ENCODE data around the gene HDLBP.

The HDLBP gene

DNA sequence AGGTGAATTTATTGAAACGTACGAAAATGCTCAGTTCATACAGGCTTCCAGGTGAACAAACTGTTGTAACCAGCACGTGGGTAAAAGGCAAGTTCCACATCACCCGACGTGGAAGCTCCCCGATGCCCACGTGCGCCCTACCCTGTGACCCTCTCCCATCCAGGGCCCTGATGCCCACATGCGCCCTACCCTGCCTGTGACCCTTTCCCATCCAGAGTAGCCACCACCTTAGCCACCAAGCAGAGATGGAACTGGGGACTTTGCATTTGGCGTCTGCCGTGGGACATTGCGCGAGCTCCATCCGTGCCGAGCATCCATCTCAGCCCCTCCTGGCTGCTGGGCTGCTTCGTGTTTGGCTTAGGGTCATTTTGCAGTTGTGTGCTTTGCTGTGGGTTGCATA lies 89.5 kb downstream of the HDLBP start:
- Histone ChIP-seq H3K9ac (ENCODE audit: low read length) (no peak overlapping the region), H4K12ac (ENCODE audit: low read depth, low read length) (no peak overlapping the region), H2AK5ac (ENCODE audit: low read length) (no peak overlapping the region), H3K14ac (ENCODE audit: low read length) (no peak overlapping the region), H2BK12ac (ENCODE audit: low read length) (no peak overlapping the region), H4K8ac (ENCODE audit: low read depth, low read length) (no peak overlapping the region), H3K4me1 (ENCODE audit: control insufficient read depth in 1 of 2, insufficient read depth in 2 of 2, low read length in 2 of 2) (peaks cover 0 to 4% of the 10 kb centered on the region in 2 experiments), H3K23ac (ENCODE audit: low read length) (no peak overlapping the region), H4K91ac (ENCODE audit: low read depth, low read length) (no peak overlapping the region), H3K79me2 (ENCODE audit: control insufficient read depth, insufficient read depth, low read length, poor library complexity) (no peaks in the 10 kb centered on the region), H3K79me1 (ENCODE audit: low read length) (no peaks in the 10 kb centered on the region), H3K18ac (ENCODE audit: low read length) (no peak overlapping the region), H3K9me3 (ENCODE audit: insufficient read depth, low read depth, low read length) (no peaks in the 10 kb centered on the region), H2BK120ac (ENCODE audit: insufficient read depth, low read length, poor library complexity) (no peak overlapping the region), H3K4me3 (ENCODE audit: low read depth, low read length) (no peak overlapping the region), H2BK5ac (ENCODE audit: low read depth, low read length, poor library complexity) (no peak overlapping the region), H3K27me3 (ENCODE audit: insufficient read depth, low read length) (no peaks in the 10 kb centered on the region), H3K27ac (ENCODE audit: low read depth, low read length) (no peak overlapping the region), H3K36me3 (ENCODE audit: control insufficient read depth in 1 of 2, insufficient read depth in 2 of 2, low read length in 2 of 2) (peaks cover 58 to 61% of the 10 kb centered on the region in 2 experiments), H3K4ac (ENCODE audit: low read depth, low read length) (no peak overlapping the region), H2AFZ (ENCODE audit: insufficient read depth, low read length, poor library complexity) (no peak overlapping the region), H3K4me2 (ENCODE audit: low read length) (no peak overlapping the region)
- DNase-seq: no peak
- WGBS (ENCODE audit: extremely low coverage, insufficient coverage, insufficient read length): no CpG with 5 or more reads among the region's 16 CpGs

- Histone ChIP-seq H3K14ac (ENCODE audit: low read length) (no peak overlapping the region), H2AK5ac (ENCODE audit: low read length) (no peak overlapping the region), H4K12ac (ENCODE audit: low read depth, low read length) (no peak overlapping the region), H2BK12ac (ENCODE audit: low read length) (no peak overlapping the region), H4K91ac (ENCODE audit: low read depth, low read length) (no peak overlapping the region), H2BK120ac (ENCODE audit: insufficient read depth, low read length, poor library complexity) (no peak overlapping the region), H3K9me3 (ENCODE audit: insufficient read depth, low read depth, low read length) (no peaks in the 10 kb centered on the region), H3K79me2 (ENCODE audit: control insufficient read depth, insufficient read depth, low read length, poor library complexity) (no peaks in the 10 kb centered on the region), H3K79me1 (ENCODE audit: low read length) (no peaks in the 10 kb centered on the region), H3K4me1 (ENCODE audit: control insufficient read depth in 1 of 2, insufficient read depth in 2 of 2, low read length in 2 of 2) (peaks cover 0 to 4% of the 10 kb centered on the region in 2 experiments), H3K36me3 (ENCODE audit: control insufficient read depth in 1 of 2, insufficient read depth in 2 of 2, low read length in 2 of 2) (peaks cover 54 to 57% of the 10 kb centered on the region in 2 experiments), H3K9ac (ENCODE audit: low read length) (no peak overlapping the region), H3K4ac (ENCODE audit: low read depth, low read length) (no peak overlapping the region), H3K27me3 (ENCODE audit: insufficient read depth, low read length) (no peaks in the 10 kb centered on the region), H2AFZ (ENCODE audit: insufficient read depth, low read length, poor library complexity) (no peak overlapping the region), H3K4me3 (ENCODE audit: low read depth, low read length) (no peak overlapping the region), H4K8ac (ENCODE audit: low read depth, low read length) (no peak overlapping the region), H3K4me2 (ENCODE audit: low read length) (no peak overlapping the region), H3K23ac (ENCODE audit: low read length) (no peak overlapping the region), H3K18ac (ENCODE audit: low read length) (no peak overlapping the region), H2BK5ac (ENCODE audit: low read depth, low read length, poor library complexity) (no peak overlapping the region), H3K27ac (ENCODE audit: low read depth, low read length) (no peak overlapping the region)
- WGBS (ENCODE audit: extremely low coverage, insufficient coverage, insufficient read length): no CpG with 5 or more reads among the region's 16 CpGs
- DNase-seq: peak in 1 of 2 donors; percentile 19
Observed at GRCh38 chr2:241225545-241225944, 89.9 kb downstream of the HDLBP start.

DNA sequence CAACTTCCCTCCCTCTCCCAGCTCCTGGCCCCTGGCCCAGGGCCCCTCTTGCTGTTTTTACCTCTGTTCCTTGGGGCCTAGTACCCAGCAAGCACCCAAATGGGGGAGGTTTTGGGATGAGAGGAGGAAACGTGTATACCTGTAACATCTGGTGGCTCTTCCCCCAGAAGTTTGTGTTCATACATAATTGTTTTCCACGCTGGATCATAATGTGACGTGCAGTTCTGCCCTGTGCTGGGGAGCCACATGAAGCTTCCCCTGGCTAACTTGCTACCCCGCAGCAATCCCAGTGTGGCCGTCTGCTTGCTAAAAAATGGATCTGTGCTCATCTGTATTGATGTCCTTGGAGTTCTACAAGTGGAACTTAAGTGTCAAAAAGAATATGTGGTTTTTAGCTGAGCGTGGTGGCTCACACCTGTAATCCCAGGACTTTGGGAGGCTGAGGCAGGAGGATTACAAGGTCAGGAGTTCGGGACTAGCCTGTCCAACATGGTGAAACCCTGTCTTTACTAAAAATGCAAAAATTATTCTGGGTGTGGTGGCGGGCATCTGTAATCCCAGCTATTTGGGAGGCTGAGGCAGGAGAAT lies 90.5 kb downstream of the HDLBP start:
- DNase-seq: no peak
- H4K12ac ChIP-seq (ENCODE audit: low read depth, low read length): no peak overlapping the region
- H4K91ac ChIP-seq (ENCODE audit: low read depth, low read length): no peak overlapping the region
- H2BK5ac ChIP-seq (ENCODE audit: low read depth, low read length, poor library complexity): no peak overlapping the region
- no peak overlapping the region for H3K4ac ChIP-seq (ENCODE audit: low read depth, low read length)
- no peak overlapping the region for H3K27ac ChIP-seq (ENCODE audit: low read depth, low read length)
- H2AK5ac ChIP-seq (ENCODE audit: low read length): no peak overlapping the region
- H3K9ac ChIP-seq (ENCODE audit: low read length): no peak overlapping the region
- H3K79me1 ChIP-seq (ENCODE audit: low read length): no peaks in the 10 kb centered on the region
- H3K27me3 ChIP-seq (ENCODE audit: insufficient read depth, low read length): no peaks in the 10 kb centered on the region
- no peaks in the 10 kb centered on the region for H3K79me2 ChIP-seq (ENCODE audit: control insufficient read depth, insufficient read depth, low read length, poor library complexity)
- H3K4me2 ChIP-seq (ENCODE audit: low read length): no peak overlapping the region
- no peak overlapping the region for H3K14ac ChIP-seq (ENCODE audit: low read length)
- H3K23ac ChIP-seq (ENCODE audit: low read length): no peak overlapping the region
- H3K36me3 ChIP-seq (ENCODE audit: control insufficient read depth in 1 of 2, insufficient read depth in 2 of 2, low read length in 2 of 2): peaks cover 48 to 51% of the 10 kb centered on the region in 2 experiments
- H2BK12ac ChIP-seq (ENCODE audit: low read length): no peak overlapping the region
- H3K18ac ChIP-seq (ENCODE audit: low read length): no peak overlapping the region
- H3K4me3 ChIP-seq (ENCODE audit: low read depth, low read length): no peak overlapping the region
- no peak overlapping the region for H4K8ac ChIP-seq (ENCODE audit: low read depth, low read length)
- H3K4me1 ChIP-seq (ENCODE audit: control insufficient read depth in 1 of 2, insufficient read depth in 2 of 2, low read length in 2 of 2): peaks cover 0 to 4% of the 10 kb centered on the region in 2 experiments
- H2AFZ ChIP-seq (ENCODE audit: insufficient read depth, low read length, poor library complexity): no peak overlapping the region
- no CpG with 5 or more reads among the region's 8 CpGs for WGBS (ENCODE audit: extremely low coverage, insufficient coverage, insufficient read length)
- no peaks in the 10 kb centered on the region for H3K9me3 ChIP-seq (ENCODE audit: insufficient read depth, low read depth, low read length)
- H2BK120ac ChIP-seq (ENCODE audit: insufficient read depth, low read length, poor library complexity): no peak overlapping the region

DNA sequence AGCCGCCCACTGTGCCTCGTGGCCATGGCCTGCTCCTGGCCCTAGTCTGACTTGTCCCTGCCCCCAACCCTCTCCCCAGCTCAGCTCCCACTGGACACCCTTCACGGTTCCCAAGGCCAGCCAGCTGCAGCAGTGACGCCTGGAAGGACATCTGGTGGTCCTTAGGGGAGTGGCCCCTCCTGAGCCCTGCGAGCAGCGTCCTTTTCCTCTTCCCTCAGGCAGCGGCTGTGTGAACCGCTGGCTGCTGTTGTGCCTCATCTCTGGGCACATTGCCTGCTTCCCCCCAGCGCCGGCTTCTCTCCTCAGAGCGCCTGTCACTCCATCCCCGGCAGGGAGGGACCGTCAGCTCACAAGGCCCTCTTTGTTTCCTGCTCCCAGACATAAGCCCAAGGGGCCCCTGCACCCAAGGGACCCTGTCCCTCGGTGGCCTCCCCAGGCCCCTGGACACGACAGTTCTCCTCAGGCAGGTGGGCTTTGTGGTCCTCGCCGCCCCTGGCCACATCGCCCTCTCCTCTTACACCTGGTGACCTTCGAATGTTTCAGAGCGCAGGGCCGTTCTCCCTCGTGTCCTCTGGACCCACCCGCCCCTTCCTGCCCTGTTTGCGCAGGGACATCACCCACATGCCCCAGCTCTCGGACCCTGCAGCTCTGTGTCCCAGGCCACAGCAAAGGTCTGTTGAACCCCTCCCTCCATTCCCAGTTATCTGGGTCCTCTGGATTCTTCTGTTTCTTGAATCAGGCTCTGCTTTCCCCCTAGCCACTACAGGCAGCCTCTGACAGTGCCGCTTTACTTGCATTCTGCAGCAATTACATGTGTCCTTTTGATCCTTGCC lies 91.2 kb downstream of the HDLBP start:
- Histone ChIP-seq H4K91ac (ENCODE audit: low read depth, low read length) (no peak overlapping the region), H2AK5ac (ENCODE audit: low read length) (no peak overlapping the region), H4K12ac (ENCODE audit: low read depth, low read length) (no peak overlapping the region), H4K8ac (ENCODE audit: low read depth, low read length) (no peak overlapping the region), H3K79me2 (ENCODE audit: control insufficient read depth, insufficient read depth, low read length, poor library complexity) (no peaks in the 10 kb centered on the region), H2BK12ac (ENCODE audit: low read length) (no peak overlapping the region), H2BK5ac (ENCODE audit: low read depth, low read length, poor library complexity) (no peak overlapping the region), H2BK120ac (ENCODE audit: insufficient read depth, low read length, poor library complexity) (no peak overlapping the region), H3K4ac (ENCODE audit: low read depth, low read length) (no peak overlapping the region), H3K4me2 (ENCODE audit: low read length) (no peak overlapping the region), H3K27ac (ENCODE audit: low read depth, low read length) (no peak overlapping the region), H3K9ac (ENCODE audit: low read length) (no peak overlapping the region), H3K79me1 (ENCODE audit: low read length) (no peaks in the 10 kb centered on the region), H3K9me3 (ENCODE audit: insufficient read depth, low read depth, low read length) (no peaks in the 10 kb centered on the region), H3K18ac (ENCODE audit: low read length) (no peak overlapping the region), H3K14ac (ENCODE audit: low read length) (no peak overlapping the region), H3K36me3 (ENCODE audit: control insufficient read depth in 1 of 2, insufficient read depth in 2 of 2, low read length in 2 of 2) (peaks cover 41 to 44% of the 10 kb centered on the region in 2 experiments), H3K4me1 (ENCODE audit: control insufficient read depth in 1 of 2, insufficient read depth in 2 of 2, low read length in 2 of 2) (peaks cover 0 to 4% of the 10 kb centered on the region in 2 experiments), H2AFZ (ENCODE audit: insufficient read depth, low read length, poor library complexity) (no peak overlapping the region), H3K27me3 (ENCODE audit: insufficient read depth, low read length) (no peaks in the 10 kb centered on the region), H3K4me3 (ENCODE audit: low read depth, low read length) (no peak overlapping the region), H3K23ac (ENCODE audit: low read length) (no peak overlapping the region)
- DNase-seq: peak; percentile 36 to 43
- WGBS (ENCODE audit: extremely low coverage, insufficient coverage, insufficient read length): no CpG with 5 or more reads among the region's 26 CpGs
